ENCODE data around the gene MLH1. TPM values are rescaled to one million over a fixed set of nuclear protein-coding genes. Genes with fewer than 3 reads are reported as not detected.

MLH1 gene
- total and polyA plus RNA-seq, 8 donors: 6.4 to 129 (median 24.4) TPM

DNA sequence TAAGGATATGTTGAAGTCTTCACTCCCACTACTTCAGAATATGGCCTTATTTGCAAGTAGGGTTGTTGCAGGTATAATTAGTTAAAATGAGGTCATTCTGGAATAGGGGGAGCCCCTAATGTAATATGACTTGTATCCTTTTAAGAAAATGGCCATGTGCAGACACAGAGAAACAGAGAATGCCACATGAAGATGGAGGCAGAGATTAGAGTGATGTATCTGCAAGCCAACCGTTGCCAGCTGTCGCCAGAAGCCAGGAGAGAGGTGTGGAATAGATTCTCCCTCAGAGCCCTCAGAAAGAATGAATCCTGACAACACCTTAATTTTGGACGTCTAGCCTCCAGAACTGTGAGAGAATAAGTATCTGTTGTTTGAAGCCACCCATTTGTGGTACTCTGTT lies 37.2 kb upstream of the MLH1 start:
- Histone ChIP-seq H3K36me3 (no peaks in the 10 kb centered on the region), H3K27ac (no peak overlapping the region), H3K4me3 (no peak overlapping the region), H3K9me3 (no peaks in the 10 kb centered on the region), H3K4me1 (peaks cover 0 to 10% (median 2%) of the 10 kb centered on the region in 4 donors), H3K27me3 (no peaks in the 10 kb centered on the region)
- intact Hi-C loops (cut with DNase I; ENCODE audit: low total_unique reads): loop anchor here (10.0 kb wide), 1 partner anchor 51 kb away; no protein-coding TSS in a partner anchor
- WGBS, 5 donors: 73 to 88% (median 85%) methylated on average over 3 of the region's 3 CpGs
- no peak for DNase-seq
- TF ChIP-seq POLR2AphosphoS5 (IDR thresholded peaks at IDR 0.05) (no peak), POLR2A (IDR thresholded peaks at IDR 0.05) (no peak), EP300 (IDR thresholded peaks at IDR 0.05) (no peak)
- TF ChIP-seq, protein P1, sequence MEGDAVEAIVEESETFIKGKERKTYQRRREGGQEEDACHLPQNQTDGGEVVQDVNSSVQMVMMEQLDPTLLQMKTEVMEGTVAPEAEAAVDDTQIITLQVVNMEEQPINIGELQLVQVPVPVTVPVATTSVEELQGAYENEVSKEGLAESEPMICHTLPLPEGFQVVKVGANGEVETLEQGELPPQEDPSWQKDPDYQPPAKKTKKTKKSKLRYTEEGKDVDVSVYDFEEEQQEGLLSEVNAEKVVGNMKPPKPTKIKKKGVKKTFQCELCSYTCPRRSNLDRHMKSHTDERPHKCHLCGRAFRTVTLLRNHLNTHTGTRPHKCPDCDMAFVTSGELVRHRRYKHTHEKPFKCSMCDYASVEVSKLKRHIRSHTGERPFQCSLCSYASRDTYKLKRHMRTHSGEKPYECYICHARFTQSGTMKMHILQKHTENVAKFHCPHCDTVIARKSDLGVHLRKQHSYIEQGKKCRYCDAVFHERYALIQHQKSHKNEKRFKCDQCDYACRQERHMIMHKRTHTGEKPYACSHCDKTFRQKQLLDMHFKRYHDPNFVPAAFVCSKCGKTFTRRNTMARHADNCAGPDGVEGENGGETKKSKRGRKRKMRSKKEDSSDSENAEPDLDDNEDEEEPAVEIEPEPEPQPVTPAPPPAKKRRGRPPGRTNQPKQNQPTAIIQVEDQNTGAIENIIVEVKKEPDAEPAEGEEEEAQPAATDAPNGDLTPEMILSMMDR (IDR thresholded peaks at IDR 0.05): no peak

DNA sequence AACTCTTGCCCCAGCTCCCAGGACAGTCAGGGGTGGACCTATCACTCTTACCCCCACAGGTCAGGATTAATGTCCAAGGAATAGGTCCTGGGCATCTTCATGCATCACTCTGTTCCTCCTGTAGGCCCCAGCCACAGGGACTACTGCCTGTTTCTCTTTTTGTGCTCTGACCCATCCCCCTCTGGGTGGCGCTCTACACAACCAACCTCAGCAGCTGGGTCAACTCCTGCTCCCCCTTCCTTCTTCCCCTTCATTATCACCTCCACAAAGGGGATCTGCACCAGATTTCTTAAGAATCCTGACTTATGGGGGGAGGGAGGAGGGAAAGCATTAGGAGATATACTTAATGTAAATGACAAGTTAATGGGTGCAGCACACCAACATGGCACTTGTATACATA lies 36.3 kb upstream of the MLH1 start:
- TF ChIP-seq POLR2AphosphoS5 (IDR thresholded peaks at IDR 0.05) (no peak), EP300 (IDR thresholded peaks at IDR 0.05) (no peak)
- TF ChIP-seq, protein P1 (IDR thresholded peaks at IDR 0.05): no peak
- no peak for DNase-seq
- H3K4me1 ChIP-seq: peaks cover 0 to 10% (median 2%) of the 10 kb centered on the region in 4 donors
- WGBS, 5 donors: 85 to 100% (median 95%) methylated on average over 1 of the region's 1 CpG
- no peaks in the 10 kb centered on the region for H3K36me3 ChIP-seq
- intact Hi-C loops (cut with DNase I; ENCODE audit: low total_unique reads): loop anchor here (10.0 kb wide), 1 partner anchor 52 kb away; no protein-coding TSS in a partner anchor
- no peak overlapping the region for H3K4me3 ChIP-seq
- H3K27ac ChIP-seq: no peak overlapping the region
- no peaks in the 10 kb centered on the region for H3K9me3 ChIP-seq
- H3K27me3 ChIP-seq: no peaks in the 10 kb centered on the region

DNA sequence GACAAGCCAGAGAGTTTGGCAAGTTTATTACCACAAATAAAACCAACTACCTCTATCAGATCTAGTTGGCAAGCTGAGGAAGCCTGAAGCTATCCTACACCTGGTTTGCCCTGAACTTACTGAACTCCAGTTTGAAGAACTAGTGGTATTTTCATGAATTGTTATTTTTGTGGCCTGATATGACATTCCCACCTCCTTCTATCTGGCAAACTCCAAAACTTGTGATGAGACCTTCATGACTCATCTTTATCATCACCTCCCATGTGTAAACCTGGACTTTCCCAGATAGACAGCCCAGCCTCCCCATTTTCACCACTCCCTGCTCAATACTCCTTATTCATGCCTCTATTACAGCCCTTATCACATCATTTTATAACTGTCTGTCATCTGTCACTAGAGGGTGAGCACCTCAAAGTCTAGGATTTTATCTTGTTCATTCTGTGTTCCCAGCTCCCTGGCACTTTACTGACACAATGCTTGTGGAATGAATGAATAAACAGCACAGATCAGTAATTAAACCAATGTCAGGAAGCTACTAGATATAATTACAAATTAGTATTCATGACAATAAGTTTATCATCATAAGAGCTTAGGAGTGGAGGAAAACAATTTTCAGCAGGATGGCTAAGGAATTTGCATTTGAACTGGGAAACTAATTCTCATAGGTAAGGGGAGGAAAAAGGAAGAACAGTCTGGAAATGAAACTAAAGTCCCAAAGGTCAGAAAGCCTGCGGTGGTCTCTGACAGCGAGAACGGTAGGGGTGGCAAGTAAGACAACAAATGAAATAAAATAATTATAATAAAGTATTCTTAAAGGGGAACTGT lies 35.2 kb upstream of the MLH1 start:
- no peak overlapping the region for H3K27ac ChIP-seq

DNA sequence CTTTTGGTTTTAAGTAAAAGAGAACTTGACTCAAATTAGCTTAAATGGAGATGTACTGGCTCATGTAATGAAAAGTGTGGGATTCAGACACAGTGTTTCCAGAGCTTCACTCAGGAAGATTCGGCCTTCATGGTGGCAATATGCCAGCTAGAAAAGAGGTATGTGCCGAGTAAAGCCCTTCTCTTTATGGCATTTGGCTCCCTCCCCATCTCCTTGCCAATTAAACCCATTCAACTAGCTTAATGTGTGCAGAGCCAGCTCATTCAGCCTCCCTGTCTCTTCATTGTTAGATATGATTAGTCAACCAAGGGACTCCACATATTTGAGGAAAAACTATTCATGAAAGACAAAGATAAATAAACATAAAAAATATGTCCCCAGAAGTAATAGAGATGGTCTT lies 33.5 kb upstream of the MLH1 start:
- TF ChIP-seq, protein P1 (IDR thresholded peaks at IDR 0.05): no peak
- TF ChIP-seq EP300 (IDR thresholded peaks at IDR 0.05): no peak
- no peak for TF ChIP-seq POLR2AphosphoS5 (IDR thresholded peaks at IDR 0.05)
- no peak for TF ChIP-seq POLR2A (IDR thresholded peaks at IDR 0.05)
- no peaks in the 10 kb centered on the region for H3K27me3 ChIP-seq
- intact Hi-C loops (cut with DNase I; ENCODE audit: low total_unique reads): loop anchor here (10.0 kb wide), 1 partner anchor 55 kb away; no protein-coding TSS in a partner anchor
- WGBS, 5 donors: 34 to 51% (median 40%) methylated on average over 2 of the region's 2 CpGs
- peak in 1 of 2 donors; percentile 15 for DNase-seq
- H3K4me3 ChIP-seq: no peak overlapping the region
- no peaks in the 10 kb centered on the region for H3K9me3 ChIP-seq
- H3K36me3 ChIP-seq: no peaks in the 10 kb centered on the region
- no peak overlapping the region for H3K27ac ChIP-seq
- peaks cover 0 to 10% (median 2%) of the 10 kb centered on the region in 4 donors for H3K4me1 ChIP-seq

More for the DNA sequence above, 35.2 kb upstream of the MLH1 start:
- H3K27me3 ChIP-seq: no peaks in the 10 kb centered on the region
- 47 to 59% (median 54%) methylated on average over 3 of the region's 3 CpGs for WGBS, 5 donors
- intact Hi-C loops (cut with DNase I; ENCODE audit: low total_unique reads): loop anchor here (10.0 kb wide), 1 partner anchor 53 kb away; no protein-coding TSS in a partner anchor
- no peak overlapping the region for H3K4me3 ChIP-seq
- H3K36me3 ChIP-seq: no peaks in the 10 kb centered on the region
- H3K9me3 ChIP-seq: no peaks in the 10 kb centered on the region
- TF ChIP-seq POLR2AphosphoS5 (IDR thresholded peaks at IDR 0.05) (no peak), POLR2A (IDR thresholded peaks at IDR 0.05) (no peak), EP300 (IDR thresholded peaks at IDR 0.05) (no peak)
- TF ChIP-seq, protein P1 (IDR thresholded peaks at IDR 0.05): no peak
- no peak for DNase-seq
- peaks cover 0 to 10% (median 2%) of the 10 kb centered on the region in 4 donors for H3K4me1 ChIP-seq
